Activated gamma-delta T cell (primary cell): ENCODE results near the gene AFG1L.
"Not testable (repeated sequence)": the region's sequence is repeated elsewhere in the genome, so short reads cannot be mapped to it uniquely, and the experiment has no call there.

Experiments
- DNase-seq: peaks from one replicate; lab custom pipeline; 2025; lab: John Stamatoyannopoulos, UW

The AFG1L gene

DNA sequence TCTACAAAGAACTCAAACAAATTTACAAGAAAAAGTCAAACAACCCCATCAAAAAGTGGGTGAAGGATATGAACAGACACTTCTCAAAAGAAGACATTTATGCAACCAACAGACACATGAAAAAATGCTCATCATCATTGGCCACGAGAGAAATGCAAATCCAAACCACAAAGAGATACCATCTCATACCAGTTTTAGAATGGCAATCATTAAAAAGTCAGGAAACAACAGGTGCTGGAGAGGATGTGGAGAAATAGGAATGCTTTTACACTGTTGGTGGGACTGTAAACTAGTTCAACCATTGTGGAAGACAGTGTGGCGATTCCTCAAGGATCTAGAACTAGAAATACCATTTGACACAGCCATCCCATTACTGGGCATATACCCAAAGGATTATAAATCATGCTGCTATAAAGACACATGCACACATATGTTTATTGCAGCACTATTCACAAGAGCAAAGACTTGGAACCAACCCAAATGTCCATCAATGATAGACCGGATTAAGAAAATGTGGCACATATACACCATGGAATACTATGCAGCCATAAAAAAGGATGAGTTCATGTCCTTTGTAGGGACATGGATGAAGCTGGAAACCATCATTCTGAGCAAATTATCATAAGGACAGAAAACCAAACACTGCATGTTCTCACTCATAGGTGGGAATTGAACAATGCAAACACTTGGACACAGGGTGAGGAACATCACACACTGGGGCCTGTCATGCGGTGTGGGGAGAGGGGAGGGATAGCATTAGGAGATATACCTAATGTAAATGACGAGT, 121.4 kb downstream of the AFG1L start:
- not testable (repeated sequence) for DNase-seq

DNA sequence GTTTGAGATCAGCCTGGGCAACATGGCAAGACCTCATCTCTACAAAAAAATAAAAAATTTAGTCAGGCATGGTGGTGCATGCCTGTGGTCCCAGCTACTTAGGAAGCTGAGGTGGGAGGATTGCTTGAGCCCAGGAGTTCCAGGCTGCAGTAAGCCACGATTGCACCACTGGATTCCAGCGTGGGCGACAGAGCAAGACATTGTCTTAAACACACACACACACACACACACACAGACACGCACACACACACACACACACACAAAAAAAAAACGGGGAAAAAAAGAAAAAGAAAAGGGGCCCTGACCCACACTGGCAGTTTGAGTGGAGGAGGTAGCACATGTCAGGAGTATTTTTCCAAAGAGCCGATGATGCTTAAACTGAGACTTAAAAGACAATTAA, 122.2 kb downstream of the AFG1L start:
- DNase-seq: no peak

DNA sequence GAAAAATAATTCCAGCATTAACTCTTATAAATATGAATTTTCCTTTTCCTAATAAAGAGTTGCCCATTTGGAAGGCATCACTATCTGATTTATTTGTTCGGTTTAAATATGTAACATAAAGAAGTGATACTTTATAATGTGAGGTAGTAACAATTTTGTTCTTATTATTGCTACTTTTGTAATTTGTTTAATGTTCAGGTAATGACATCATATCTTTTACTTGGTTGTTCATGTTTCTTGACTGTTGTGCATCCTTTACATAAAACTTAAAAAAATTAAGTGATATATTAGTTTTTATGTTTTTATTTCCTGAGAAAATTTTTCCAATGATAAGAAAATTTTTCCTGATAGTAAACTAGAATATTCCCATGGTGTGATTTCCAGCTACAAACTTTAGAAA, 124.6 kb downstream of the AFG1L start:
- DNase-seq: no peak

DNA sequence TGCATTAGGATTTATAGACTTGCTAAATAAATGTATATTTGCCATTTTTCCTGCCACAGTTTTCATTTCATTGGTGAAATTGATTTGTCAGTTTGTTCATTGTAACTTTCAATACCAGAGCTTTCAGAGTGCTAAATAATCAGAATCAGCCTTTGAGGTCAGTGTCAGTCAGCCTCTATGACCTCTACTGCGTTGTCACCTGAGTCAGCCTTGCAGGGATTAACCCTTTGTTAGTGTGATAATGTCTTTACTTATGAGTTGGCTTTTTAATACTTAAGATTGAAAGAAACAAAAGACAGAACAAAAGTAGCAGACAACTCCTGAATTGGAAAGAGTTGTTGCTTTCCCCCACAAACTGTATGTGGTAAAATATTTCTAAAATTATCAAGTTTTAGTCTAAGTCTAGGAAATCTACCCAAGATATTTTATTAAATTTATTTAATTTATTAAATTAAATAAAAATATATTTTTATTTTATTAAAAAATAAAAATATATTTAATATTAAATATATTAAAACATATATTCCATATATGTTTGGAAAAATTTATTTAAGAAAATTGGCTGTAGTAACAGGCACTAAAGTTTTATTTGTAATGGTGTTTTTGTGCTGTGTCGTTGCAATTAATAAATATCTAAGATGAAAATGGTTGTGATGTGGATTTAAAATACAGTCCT, 125.2 kb downstream of the AFG1L start:
- no peak for DNase-seq

DNA sequence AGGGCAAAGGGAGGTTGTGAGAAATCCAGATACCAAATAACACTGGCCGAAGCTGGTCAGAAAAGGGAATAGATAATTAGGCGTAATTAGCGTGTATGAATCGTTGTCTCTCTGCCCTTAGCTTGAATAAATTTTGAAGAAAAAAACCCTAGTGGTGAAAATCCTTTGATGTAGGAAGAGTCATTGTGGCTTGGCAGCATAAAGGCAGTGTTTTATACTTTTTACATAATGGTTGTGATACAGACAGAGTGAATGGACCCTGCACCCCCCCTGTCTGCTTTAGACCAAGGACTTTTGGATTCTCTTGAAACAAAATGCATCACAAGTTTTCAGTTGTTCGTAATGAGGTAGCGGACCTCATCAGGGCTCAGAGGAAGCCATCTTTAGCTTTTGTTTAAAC, 126.5 kb downstream of the AFG1L start:
- no peak for DNase-seq

DNA sequence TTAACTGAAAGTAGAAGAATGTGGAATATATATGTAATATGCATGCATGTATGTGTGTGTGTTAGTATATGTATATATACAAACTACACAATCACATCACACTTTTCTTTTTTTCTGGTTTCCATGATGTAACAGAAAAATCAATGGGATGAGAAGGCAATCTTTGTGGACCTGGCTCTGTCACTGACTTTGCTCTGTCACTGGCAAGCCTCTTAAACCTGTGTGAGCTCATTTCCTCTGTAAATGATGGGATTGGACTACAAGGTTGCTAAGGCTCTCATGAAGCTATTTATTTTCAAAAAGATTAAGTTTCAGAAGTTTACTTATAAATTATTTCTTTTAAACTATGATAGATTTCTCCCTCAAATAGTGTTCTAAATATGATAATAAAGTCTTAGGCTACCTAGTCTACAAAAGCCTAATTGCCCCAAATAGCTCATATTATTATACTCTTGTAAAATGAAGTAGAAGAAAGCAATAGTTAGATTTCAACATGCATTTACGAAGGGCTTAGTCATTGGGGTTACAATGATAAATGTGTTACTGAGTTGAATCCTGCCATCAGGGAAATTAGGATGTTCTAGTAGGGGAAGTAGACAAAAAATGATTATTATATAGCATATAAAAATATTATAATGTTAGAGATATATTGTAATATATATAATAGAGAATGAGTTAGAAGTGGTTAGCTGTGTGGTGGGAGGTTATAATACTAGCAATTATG, 129.3 kb downstream of the AFG1L start:
- no peak for DNase-seq

DNA sequence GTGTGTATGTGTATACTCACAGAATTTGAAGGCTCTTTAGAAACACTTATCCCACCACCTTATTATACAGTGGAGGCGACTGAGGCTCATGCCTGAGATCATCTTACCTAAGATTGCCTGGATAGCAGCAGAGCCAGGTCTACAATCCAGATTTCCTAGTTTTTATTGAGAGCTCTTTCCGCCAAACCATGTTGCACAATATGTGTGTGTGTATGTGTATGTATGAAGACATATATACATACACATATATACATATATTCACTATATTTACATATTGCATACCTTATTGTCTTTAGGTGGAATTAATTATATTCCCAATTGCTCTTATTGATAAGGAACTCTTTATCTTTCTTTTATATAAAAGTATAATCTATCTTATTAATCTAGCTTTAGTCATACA, 130.6 kb downstream of the AFG1L start:
- DNase-seq: no peak

DNA sequence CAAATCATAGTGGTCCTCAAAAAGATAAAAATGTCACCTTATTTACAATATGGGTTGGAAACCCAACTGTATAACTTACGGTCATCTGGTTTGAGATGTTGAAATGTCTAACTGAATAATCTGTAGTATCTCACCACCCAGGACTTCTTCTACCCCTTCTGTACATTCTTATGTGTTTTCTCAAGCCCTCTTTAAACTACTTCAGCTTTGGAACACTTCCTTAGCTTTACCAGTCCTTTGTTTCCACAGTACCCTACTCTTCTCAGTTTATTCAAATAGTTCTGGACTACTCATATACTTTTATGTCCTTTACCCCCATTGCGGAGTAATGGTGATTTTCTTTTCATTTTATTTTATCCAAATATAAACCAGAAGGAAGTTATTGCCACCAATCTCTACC, 137.3 kb downstream of the AFG1L start:
- DNase-seq: no peak

DNA sequence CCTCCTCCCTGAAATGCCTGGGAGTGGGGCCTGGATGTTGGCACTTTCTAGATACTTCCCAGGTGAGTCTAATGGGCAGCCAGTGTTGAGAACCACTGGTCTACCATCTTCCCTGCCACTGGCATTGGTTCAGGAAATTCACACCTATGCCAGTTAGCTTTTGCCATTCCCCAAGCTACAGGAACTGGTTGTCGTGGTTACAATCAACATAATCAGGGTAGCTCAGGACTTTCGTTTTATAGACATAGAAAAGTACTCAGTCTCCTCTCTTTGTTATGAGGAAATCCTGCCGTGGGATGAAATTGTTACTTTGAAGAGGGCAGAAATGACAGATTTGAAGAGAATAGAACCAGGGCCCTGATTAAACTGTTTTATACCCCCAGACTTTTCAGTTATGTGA, 137.9 kb downstream of the AFG1L start:
- DNase-seq: no peak

DNA sequence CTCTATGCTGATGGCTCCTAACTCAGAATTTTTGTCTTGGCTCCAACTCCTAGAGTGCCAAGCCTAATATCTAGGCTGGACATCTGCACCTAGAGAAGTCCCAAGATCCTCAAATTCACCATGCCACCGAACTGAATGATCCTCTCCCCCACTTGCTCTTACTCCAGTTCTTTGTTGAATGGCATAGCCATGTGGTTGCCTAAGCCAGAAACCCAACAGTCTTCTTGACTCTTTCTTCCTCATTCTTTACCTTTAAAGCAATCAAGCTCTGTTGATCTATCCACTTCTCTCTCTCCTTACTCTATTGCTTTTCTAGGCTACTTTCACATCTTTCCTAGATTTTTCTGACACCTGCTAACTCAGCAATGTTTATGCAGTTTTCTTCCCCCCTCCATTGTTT, 139.4 kb downstream of the AFG1L start:
- no peak for DNase-seq

DNA sequence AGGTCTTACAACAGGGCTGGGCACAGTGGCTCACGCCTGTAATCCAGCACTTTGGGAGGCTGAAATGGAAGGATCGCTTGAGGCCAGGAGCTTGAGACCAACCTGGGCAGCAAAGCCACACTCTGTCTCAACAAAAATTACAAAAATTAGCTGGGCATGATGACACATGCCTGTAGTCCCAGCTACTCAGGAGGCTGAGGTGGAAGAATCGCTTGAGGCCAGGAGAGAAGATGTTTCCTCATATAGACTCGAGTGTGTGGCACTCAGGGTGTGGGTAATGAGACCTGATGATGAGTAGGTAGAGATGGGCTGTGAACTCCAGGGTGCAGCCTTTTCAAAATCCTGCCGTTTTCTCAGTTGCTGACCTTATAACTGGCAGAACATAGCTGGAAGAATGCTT, 140.5 kb downstream of the AFG1L start:
- DNase-seq: no peak

DNA sequence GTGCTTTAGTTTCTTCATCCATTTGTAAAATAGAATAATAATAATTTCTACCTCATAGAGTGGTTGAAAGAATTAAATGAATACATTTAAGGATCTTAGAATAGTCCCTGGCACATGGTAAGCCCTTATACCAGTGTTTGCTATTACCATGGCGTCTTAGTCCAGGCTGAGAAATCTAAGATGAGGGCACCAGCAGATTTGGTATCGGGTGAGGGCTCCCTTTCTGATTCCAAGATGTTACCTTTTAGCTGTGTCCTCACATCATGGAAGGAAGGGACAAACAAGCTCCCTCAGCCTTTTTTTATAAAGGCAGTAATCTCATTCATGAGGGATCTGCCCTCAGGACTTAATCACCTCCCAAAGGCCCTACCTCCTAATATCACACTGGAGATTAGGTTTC, 141.9 kb downstream of the AFG1L start:
- DNase-seq: no peak

DNA sequence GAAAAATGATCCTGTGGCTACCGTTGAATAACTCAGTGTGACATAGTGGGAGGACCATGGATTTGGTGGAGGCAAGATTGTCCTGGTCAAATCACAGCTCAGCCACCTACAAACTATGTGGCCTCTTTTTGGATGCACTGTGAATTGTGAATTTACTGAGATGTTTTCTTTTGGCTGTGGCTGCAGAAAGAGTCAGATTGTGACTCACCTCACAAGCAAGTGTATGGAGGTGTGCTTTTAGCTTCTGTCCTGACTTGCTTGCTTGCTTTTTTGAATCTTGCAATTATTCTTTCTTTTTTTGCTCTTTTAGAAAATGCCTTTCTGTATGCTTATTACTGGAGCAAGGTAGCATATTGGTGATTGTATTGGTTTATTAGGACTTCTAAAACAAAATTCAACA, 143.0 kb downstream of the AFG1L start:
- DNase-seq: no peak

DNA sequence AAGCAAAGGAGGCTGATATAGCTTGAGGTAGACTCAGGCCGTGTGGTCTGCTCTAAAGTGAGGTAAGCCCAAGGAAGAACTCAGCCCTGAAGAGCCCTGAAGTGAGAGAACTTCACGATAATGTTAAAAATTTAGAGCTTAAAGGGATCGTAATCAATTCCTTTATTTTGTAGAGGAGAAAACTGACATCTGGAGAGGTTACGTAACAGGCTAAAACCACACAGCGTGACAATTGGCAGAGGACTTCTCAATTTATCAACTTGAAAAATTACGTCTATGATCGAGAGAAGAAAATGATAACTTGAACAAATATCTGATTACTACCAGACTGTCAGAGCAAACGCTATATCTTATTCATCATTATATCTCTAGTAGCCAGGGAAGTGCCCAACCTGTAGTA, 144.1 kb downstream of the AFG1L start:
- DNase-seq: no peak

DNA sequence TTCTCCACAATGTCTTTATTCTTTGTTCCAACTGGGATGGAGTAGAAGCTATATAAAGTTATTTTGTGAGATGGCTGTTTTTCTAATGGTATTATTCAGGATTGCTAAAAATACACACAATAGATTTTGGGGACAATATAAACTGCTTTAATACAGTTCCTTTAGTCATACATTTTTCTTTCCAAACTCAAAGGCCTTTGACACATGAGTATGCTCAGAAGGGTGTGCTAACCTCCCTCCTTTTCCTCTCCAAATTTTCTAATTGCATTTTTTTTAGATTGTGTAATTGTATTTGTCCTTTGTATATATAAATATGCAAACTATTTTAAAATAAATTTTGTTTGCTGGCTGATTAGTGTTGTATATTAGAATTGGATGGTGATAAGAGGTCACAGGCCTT, 146.3 kb downstream of the AFG1L start:
- no peak for DNase-seq

DNA sequence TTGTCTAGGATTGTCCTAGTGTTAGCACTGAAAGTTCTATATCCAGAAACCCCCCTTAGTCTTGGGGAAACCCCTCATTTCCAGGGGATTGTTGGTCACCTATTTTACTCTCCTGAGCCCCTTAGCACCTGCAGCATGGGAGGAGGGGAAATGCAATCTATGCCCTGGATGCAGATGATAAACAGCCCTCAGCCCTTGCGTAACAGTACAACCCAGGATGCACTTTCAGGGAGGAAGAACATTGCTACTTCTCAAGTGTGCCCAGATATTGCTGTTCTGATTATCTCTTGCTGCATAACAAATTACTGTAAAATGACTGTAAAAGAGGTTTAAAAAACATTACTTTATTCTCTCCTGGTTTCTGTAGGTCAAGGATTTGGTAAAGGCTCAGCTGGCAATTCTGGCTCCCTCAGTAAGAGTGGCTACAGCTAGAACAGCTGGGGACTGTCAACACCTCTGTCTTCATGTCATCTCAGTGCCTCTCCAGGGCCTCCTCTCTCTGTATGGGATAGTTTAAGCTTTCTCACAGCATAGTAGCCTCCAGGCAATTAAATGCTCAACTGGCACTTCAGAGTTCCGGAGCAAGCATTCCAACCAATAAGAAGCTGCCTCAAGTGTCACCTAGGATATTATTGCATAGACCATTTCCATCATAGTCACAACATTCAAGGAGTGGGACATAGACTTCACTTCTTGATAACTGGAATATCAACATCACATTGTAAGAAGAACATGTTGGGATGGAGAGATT, 148.1 kb downstream of the AFG1L start:
- DNase-seq: no peak

DNA sequence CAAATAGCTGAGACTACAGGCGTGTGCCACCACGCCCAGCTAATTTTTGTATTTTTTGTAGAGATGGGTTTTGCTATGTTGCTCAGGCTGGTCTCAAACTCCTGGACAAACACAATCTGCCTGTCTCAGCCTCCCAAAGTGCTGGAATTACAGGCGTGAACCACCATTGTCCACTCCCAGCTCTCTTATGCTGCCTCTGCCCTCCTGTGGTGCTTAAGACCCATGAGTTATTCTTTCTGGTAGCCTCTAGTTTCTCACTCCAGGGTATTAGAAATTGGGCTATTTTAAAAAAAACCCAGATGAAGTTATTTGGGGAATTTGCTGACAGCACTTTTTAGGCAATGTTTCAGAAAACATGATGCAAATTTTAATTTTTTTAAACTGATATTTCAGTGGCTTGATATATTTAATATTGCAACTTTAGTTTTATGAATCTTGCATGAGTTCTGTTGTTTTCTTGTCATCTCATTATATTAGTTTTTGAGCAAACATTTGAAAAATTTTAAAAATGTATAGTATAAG, 151.8 kb downstream of the AFG1L start:
- no peak for DNase-seq

DNA sequence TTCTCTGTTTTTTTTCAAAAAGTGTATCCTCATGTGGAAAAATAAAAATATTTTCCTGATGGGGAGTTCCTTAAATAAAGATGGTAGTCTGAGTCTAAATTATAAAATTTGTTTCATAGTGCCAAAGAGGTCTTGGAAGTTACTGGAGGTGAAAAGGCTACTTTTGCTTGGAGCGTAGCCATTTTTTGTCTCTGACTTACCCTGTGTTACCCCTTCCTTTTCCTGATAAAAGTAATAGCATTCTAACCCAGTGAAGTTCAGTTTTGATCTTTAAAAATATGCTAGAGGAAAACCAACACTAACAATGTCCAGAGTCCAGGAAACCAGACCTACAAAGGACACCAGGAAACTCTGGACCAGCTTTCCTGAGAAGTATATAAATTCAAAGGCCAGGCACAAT, 153.6 kb downstream of the AFG1L start:
- no peak for DNase-seq

DNA sequence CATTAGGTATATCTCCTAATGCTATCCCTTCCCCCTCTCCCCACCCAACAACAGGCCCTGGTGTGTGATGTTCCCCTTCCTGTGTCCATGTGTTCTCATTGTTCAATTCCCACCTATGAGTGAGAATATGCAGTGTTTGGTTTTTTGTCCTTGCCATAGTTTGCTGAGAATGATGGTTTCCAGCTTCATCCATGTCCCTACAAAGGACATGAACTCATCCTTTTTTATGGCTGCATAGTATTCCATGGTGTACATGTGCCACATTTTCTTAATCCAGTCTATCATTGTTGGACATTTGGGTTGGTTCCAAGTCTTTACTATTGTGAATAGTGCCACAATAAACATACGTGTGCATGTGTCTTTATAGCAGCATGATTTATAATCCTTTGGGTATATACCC, 154.9 kb downstream of the AFG1L start:
- DNase-seq: not testable (repeated sequence)

DNA sequence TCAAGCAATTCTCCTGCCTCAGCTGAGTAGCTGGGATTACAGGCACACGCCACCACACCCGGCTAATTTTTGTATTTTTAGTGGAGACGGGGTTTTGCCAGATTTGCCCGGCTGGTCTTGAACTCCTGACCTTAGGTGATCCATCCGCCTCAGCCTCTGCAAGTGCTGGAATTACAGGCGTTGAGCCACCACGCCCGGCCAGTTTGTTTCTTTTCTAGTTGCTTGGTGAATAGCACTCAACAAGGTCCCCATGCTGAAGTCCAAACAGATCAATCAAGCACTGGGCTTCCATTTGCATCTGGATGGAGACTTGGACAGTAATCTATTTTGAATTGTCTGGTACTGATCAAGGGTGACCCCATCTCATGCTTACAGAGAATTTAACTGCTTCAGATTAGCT, 157.0 kb downstream of the AFG1L start:
- DNase-seq: no peak

DNA sequence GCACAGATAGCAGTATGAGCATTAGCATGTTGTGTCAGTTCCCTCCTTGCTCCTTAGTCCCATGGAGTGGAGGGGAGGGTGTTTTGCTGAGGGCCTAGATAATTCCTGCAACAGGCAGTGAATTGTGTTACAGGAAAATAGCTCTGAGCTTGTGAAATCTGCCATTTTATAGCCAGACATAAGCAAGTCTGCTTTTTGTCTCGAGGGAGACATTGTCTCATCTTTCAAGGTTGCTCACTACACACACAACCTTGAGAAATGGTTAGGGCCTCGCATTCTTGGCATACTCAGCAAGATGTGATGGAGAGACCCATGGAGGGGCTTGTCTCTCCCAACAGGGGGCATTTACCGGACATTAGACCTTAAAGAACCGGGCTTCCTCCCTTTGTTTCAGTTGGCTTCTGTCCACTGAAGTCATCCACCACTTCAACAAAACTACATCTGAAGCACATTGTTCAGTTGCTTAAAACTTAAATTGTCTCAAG, 157.9 kb downstream of the AFG1L start:
- no peak for DNase-seq

DNA sequence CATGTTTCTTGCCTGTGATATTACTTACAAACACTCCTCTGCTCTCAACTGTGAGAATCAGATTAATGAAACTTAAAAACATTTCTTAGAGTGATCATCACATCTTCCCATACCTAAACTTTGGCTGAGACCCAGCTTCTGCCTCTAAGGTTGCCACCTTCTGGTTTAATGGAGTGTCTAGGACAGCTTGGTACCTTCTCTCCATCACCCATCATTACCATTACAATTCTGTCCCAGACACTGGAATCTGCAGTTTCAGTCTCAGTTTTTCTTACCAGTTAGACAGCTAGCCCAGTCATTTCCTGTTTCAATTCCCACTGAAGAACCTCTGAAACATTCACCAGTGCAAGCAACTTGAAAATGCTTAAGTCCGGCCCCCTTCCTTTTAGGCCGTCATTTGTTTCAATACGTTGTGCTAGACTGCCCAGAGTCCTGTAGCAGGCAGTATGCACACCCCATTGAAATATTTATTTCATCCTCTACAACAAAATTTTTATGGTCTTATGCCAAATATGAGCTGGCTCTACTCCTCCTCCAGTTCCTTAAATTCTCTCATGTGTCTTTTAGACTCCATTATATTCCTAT, 158.8 kb downstream of the AFG1L start:
- DNase-seq: no peak
